Mesothelial cell of epicardium (in vitro differentiated cells): ENCODE measurements around the gene SLC29A1. TPM values are rescaled to one million over a fixed set of nuclear protein-coding genes. Genes with fewer than 3 reads are reported as not detected.
A peak's percentile ranks its signal among the peaks of the same experiment; 100 is the strongest.

Experiments used
- DNase-seq, 2 experiments: peaks; one replicate each; pipeline ENCODE4 v3.0.0; 2021; ENCODE audit warnings: low spot score in 2 of 2; ENCODE audit not compliant: unreplicated experiment in 2 of 2
- H3K27ac Mint-ChIP-seq: 2 replicates; pipeline ENCODE4 v1.8.0; 2021; ENCODE audit warnings: mixed read lengths
- H3K27me3 Mint-ChIP-seq: 2 replicates; pipeline ENCODE4 v1.8.0; 2021; ENCODE audit warnings: low read depth, mixed read lengths
- H3K36me3 Mint-ChIP-seq: 2 replicates; pipeline ENCODE4 v1.8.0; 2021; ENCODE audit warnings: mixed read lengths
- H3K4me1 Mint-ChIP-seq: 2 replicates; pipeline ENCODE4 v1.8.0; 2021; ENCODE audit warnings: mixed read lengths
- H3K4me3 Mint-ChIP-seq: 2 replicates; pipeline ENCODE4 v1.8.0; 2021; ENCODE audit warnings: mild to moderate bottlenecking, moderate library complexity, mixed read lengths
- H3K9me3 Mint-ChIP-seq: 2 replicates; pipeline ENCODE4 v1.8.0; 2021; ENCODE audit warnings: mixed read lengths
- total RNA-seq: library from RNA; stranded (reverse); gene quantifications from 3 replicates; pipeline ENCODE4 v1.2.1, GENCODE V29; 2021
- TF ChIP-seq, protein P1 (sequence below): fragments of 200-600 bp; sonication (generic); IDR thresholded peaks from one replicate; pipeline ENCODE4 v1.5.0; 2021; ENCODE audit warnings: antibody characterized with exemption; ENCODE audit not compliant: unreplicated experiment

SLC29A1 gene
- total RNA-seq, 1 donor from 2014 or later = 13.2 TPM

GRCh38 chr6:44255105-44255808 is 31.9 kb downstream of the SLC29A1 start:
- Mint-ChIP-seq H3K27me3 (no peaks in the 10 kb centered on the region), H3K36me3 (peaks cover 37% of the 10 kb centered on the region), H3K9me3 (no peaks in the 10 kb centered on the region), H3K4me1 (peaks cover 21% of the 10 kb centered on the region), H3K4me3 (peak overlapping the region; percentile 75), H3K27ac (peak overlapping the region; percentile 50)
- DNase-seq = no peak
- TF ChIP-seq, protein P1, sequence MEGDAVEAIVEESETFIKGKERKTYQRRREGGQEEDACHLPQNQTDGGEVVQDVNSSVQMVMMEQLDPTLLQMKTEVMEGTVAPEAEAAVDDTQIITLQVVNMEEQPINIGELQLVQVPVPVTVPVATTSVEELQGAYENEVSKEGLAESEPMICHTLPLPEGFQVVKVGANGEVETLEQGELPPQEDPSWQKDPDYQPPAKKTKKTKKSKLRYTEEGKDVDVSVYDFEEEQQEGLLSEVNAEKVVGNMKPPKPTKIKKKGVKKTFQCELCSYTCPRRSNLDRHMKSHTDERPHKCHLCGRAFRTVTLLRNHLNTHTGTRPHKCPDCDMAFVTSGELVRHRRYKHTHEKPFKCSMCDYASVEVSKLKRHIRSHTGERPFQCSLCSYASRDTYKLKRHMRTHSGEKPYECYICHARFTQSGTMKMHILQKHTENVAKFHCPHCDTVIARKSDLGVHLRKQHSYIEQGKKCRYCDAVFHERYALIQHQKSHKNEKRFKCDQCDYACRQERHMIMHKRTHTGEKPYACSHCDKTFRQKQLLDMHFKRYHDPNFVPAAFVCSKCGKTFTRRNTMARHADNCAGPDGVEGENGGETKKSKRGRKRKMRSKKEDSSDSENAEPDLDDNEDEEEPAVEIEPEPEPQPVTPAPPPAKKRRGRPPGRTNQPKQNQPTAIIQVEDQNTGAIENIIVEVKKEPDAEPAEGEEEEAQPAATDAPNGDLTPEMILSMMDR = no peak

DNA sequence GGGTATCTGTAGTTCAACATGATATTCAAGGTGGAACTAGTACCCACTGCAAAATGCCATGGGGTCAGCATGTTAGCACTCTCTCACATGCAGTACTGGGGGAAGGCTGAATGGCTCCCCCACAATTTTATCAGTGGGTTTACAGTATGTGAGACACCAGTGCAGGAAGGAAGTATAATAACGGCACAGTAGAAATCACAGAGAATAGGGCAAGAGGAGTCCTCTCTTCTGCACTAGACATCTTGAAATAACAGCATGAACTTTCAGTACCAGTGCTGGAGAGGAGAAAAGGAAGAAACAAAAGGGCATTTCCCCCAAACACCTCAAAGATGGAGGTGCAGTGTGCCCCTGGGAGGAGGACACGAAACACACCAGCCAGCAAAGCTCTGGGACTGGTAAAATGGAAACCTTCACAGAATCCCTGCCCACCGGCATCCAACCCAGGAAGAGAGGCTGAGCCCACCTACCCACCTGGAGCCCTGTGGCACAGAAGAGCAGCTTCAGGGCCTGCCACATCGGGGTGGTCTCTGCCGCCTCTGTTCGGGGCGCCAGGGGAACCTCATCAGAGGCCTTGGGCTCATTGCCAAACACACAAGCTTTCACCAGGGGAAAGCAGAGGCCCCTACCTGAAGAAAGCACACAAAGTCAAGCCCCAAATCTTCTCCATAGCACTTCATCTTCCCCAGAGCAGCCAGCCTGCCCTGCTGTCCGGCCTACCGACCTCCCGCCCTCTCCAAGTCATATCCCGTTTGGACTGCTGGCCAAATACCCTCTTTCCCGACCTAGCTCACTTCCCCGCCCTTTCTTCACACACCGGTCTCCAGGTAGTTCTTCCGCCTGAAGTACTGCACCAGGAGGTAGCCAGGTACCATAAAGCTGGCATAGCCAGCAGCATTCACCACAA is 32.7 kb downstream of the SLC29A1 start:
- TF ChIP-seq, protein P1 = no peak
- H3K36me3 Mint-ChIP-seq = peaks cover 30% of the 10 kb centered on the region
- H3K9me3 Mint-ChIP-seq = no peaks in the 10 kb centered on the region
- H3K27me3 Mint-ChIP-seq = no peaks in the 10 kb centered on the region
- peak overlapping the region; percentile 75 for H3K4me3 Mint-ChIP-seq
- peak overlapping the region; percentile 83 for H3K27ac Mint-ChIP-seq
- peaks cover 21% of the 10 kb centered on the region for H3K4me1 Mint-ChIP-seq
- DNase-seq = no peak

DNA sequence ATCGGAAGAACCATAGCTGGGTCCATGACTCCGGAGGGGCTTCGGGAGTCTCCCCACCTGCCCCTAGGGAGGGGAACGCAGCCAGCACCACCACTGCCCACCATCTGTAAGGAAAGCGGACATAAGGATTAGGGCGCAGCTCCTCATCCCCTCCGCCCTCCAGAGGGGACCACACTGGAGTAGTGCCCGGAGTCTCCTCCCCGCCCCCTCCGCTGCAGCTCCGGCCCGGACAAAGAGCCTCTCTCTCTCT is 33.3 kb downstream of the SLC29A1 start:
- H3K27me3 Mint-ChIP-seq = no peaks in the 10 kb centered on the region
- peak overlapping the region; percentile 75 for H3K4me3 Mint-ChIP-seq
- TF ChIP-seq, protein P1 = no peak
- peak in 1 of 2 experiments; percentile 65 for DNase-seq
- peaks cover 25% of the 10 kb centered on the region for H3K36me3 Mint-ChIP-seq
- H3K9me3 Mint-ChIP-seq = no peaks in the 10 kb centered on the region
- H3K4me1 Mint-ChIP-seq = peaks cover 21% of the 10 kb centered on the region
- H3K27ac Mint-ChIP-seq = peak overlapping the region; percentile 83

DNA sequence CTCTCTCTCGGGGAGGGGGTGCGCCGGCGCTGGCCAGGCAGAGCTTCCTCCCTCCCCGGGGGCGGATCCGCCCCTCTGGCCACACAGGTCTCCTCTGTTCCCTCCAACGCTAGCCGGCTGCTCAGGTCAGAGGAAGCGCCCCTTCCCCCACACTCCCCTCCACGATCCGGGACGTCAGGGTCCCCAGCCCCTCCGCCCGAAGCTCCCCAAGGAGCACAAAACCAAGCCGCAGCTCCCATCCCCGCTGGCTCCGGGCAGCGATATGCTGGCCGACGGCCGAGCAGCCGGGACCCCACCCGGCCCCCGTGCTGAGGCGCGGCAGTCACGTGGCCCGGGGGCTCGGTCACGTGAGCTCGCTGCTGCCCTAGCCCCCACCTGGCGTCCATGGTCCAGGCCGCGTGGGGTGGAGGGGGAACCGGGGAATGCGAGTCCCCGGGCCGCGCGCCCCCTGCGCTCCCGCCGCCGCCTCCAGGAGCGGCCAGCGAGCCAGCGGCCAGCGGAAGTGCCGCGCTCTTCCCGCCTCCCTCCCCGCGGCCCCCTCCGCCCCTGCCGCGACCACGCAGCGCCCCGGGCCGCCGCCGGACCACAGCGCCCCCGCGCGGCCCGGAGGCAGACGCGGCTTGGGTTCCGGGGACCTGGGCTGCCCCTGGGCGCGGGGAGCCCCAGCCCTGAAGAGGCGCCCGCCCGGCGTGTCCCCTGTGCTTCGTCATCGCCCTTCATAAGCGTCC is 33.8 kb downstream of the SLC29A1 start, which contains the start of gene SLC35B2:
SLC35B2 (minus strand) TSS at position 504 of the 728 bp plus-strand sequence; CDS start at position 386, 118 bp downstream.
- TF ChIP-seq, protein P1 = peak; percentile 58
- Mint-ChIP-seq H3K36me3 (peaks cover 20% of the 10 kb centered on the region), H3K27me3 (no peaks in the 10 kb centered on the region), H3K27ac (peak within 1 kb of the TSS; percentile 93), H3K9me3 (no peaks in the 10 kb centered on the region), H3K4me1 (peaks cover 21% of the 10 kb centered on the region), H3K4me3 (peak within 1 kb of the TSS; percentile 75)
- peak in 1 of 2 experiments; percentile 76 for DNase-seq

- peak overlapping the region; percentile 74 for H3K4me3 Mint-ChIP-seq
- peaks cover 26% of the 10 kb centered on the region for H3K4me1 Mint-ChIP-seq
- peak overlapping the region; percentile 93 for H3K27ac Mint-ChIP-seq
- no peak for DNase-seq
- H3K36me3 Mint-ChIP-seq = peaks cover 17% of the 10 kb centered on the region
- TF ChIP-seq, protein P1 = peak; percentile 2
- H3K9me3 Mint-ChIP-seq = no peaks in the 10 kb centered on the region
- H3K27me3 Mint-ChIP-seq = no peaks in the 10 kb centered on the region
These were observed 34.4 kb downstream of the SLC29A1 start for GRCh38 chr6:44257753-44258324.
